ENCODE measurements around the gene ACTL6B.

ACTL6B gene

GRCh38 chr7:100626530-100627237 is 29.6 kb downstream of the ACTL6B start:
- peak; percentile 98 for DNase-seq (ENCODE audit: low spot score)

GRCh38 chr7:100626055-100626454 is 30.2 kb downstream of the ACTL6B start:
- no peak for DNase-seq (ENCODE audit: low spot score)

- no peak for DNase-seq (ENCODE audit: low spot score)
Observed at GRCh38 chr7:100623951-100624824, 32.1 kb downstream of the ACTL6B start.

- no peak for DNase-seq (ENCODE audit: low spot score)
Observed at GRCh38 chr7:100621554-100621953, 34.7 kb downstream of the ACTL6B start.

- no peak for DNase-seq (ENCODE audit: low spot score)
Observed at GRCh38 chr7:100620804-100621203, 35.4 kb downstream of the ACTL6B start.

GRCh38 chr7:100620239-100620638 is 36.0 kb downstream of the ACTL6B start:
- DNase-seq (ENCODE audit: low spot score), result no peak

GRCh38 chr7:100614308-100614861 is 41.9 kb downstream of the ACTL6B start:
- no peak for DNase-seq (ENCODE audit: low spot score)

GRCh38 chr7:100613412-100614175 is 42.7 kb downstream of the ACTL6B start:
- no peak for DNase-seq (ENCODE audit: low spot score)

GRCh38 chr7:100612730-100613390 is 43.4 kb downstream of the ACTL6B start:
- DNase-seq (ENCODE audit: low spot score), result no peak

GRCh38 chr7:100611983-100612729 is 44.1 kb downstream of the ACTL6B start, which contains the start of gene MOSPD3:
TSS of gene MOSPD3 (plus strand) at chr7:100612540. CDS start at chr7:100612792, 252 bp downstream.
- DNase-seq (ENCODE audit: low spot score), result peak; percentile 100

GRCh38 chr7:100609958-100610357 is 46.3 kb downstream of the ACTL6B start:
- no peak for DNase-seq (ENCODE audit: low spot score)

- no peak for DNase-seq (ENCODE audit: low spot score)
Observed at GRCh38 chr7:100607111-100607510, 49.1 kb downstream of the ACTL6B start.

- no peak for DNase-seq (ENCODE audit: low spot score)
Observed at GRCh38 chr7:100606313-100606712, 49.9 kb downstream of the ACTL6B start.

- DNase-seq (ENCODE audit: low spot score), result no peak
Observed at GRCh38 chr7:100604976-100605911, 51.0 kb downstream of the ACTL6B start.

GRCh38 chr7:100604028-100604975 is 51.9 kb downstream of the ACTL6B start:
- DNase-seq (ENCODE audit: low spot score), result peak; percentile 77

GRCh38 chr7:100603726-100604027 is 52.6 kb downstream of the ACTL6B start:
- DNase-seq (ENCODE audit: low spot score), result peak; percentile 61

- peak; percentile 93 for DNase-seq (ENCODE audit: low spot score)
Observed at GRCh38 chr7:100602889-100603725, 53.1 kb downstream of the ACTL6B start.

GRCh38 chr7:100600730-100601038 is 55.6 kb downstream of the ACTL6B start:
- no peak for DNase-seq (ENCODE audit: low spot score)
